Liver (tissue), 3 donors: ENCODE results near the gene RNPEP.

Experiments
- GABPA ChIP-seq, 2 donors: IDR thresholded peaks in 1 of 2; conservative IDR thresholded peaks in 1 of 2; 2 replicates each; pipeline ENCODE4 v1.6.1; 2016; ENCODE audit warnings: antibody characterized with exemption in 2 of 2, mild to moderate bottlenecking in 1 of 2, moderate library complexity in 1 of 2
- HNF4A ChIP-seq, 2 donors: conservative IDR thresholded peaks; 2 replicates each; pipeline ENCODE4 v1.6.1; 2016; ENCODE audit warnings: antibody characterized with exemption in 2 of 2, mild to moderate bottlenecking in 2 of 2
- JUND ChIP-seq, 2 donors: IDR thresholded peaks; 2 replicates each; pipeline ENCODE4 v1.6.1; 2016; ENCODE audit warnings: antibody characterized with exemption in 2 of 2
- NR2F2 ChIP-seq: IDR thresholded peaks from 2 replicates; pipeline ENCODE4 v1.6.1; 2016; ENCODE audit warnings: antibody characterized with exemption
- RAD21 ChIP-seq, 2 donors: IDR thresholded peaks; 2 replicates each; pipeline ENCODE4 v1.6.1; 2016; ENCODE audit warnings: antibody characterized with exemption in 2 of 2, mild to moderate bottlenecking in 2 of 2
- REST ChIP-seq: IDR thresholded peaks from 2 replicates; pipeline ENCODE4 v1.6.1; 2016; ENCODE audit warnings: antibody characterized with exemption, mild to moderate bottlenecking
- SP1 ChIP-seq: IDR thresholded peaks from 2 replicates; pipeline ENCODE4 v1.6.1; 2018; ENCODE audit warnings: antibody characterized with exemption, mild to moderate bottlenecking
- TF ChIP-seq, protein P1 (sequence below): fragments of 150-350 bp; IDR thresholded peaks from 2 replicates; pipeline ENCODE4 v1.5.1; 2017; ENCODE audit warnings: improper control_type of control experiment, low read depth, low read length; ENCODE audit not compliant: missing input control
- donor health status: healthy.
- donor health status: healthy.

- TF ChIP-seq, protein P1, sequence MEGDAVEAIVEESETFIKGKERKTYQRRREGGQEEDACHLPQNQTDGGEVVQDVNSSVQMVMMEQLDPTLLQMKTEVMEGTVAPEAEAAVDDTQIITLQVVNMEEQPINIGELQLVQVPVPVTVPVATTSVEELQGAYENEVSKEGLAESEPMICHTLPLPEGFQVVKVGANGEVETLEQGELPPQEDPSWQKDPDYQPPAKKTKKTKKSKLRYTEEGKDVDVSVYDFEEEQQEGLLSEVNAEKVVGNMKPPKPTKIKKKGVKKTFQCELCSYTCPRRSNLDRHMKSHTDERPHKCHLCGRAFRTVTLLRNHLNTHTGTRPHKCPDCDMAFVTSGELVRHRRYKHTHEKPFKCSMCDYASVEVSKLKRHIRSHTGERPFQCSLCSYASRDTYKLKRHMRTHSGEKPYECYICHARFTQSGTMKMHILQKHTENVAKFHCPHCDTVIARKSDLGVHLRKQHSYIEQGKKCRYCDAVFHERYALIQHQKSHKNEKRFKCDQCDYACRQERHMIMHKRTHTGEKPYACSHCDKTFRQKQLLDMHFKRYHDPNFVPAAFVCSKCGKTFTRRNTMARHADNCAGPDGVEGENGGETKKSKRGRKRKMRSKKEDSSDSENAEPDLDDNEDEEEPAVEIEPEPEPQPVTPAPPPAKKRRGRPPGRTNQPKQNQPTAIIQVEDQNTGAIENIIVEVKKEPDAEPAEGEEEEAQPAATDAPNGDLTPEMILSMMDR, result no peak
- TF ChIP-seq RAD21 (IDR thresholded peaks at IDR 0.05), result no peak
- peak in 1 of 2 donors; percentile 12 for TF ChIP-seq JUND (IDR thresholded peaks at IDR 0.05)
- TF ChIP-seq GABPA (IDR thresholded peaks at IDR 0.05 in 1 of 2, conservative IDR thresholded peaks at IDR 0.05 in 1 of 2), result no peak
- no peak for TF ChIP-seq REST
- TF ChIP-seq NR2F2, result no peak
- TF ChIP-seq HNF4A (conservative IDR thresholded peaks at IDR 0.05), result peak in 1 of 2 donors; percentile 27
- TF ChIP-seq SP1, result no peak
Observed at GRCh38 chr1:202031796-202032195, 49.3 kb downstream of the RNPEP start.
